ENCODE results near the gene BBS9. TPM values are rescaled to one million over a fixed set of nuclear protein-coding genes. Genes with fewer than 3 reads are reported as not detected.
"Not testable (repeated sequence)": the region's sequence is repeated elsewhere in the genome, so short reads cannot be mapped to it uniquely, and the experiment has no call there.

The BBS9 gene
- polyA plus RNA-seq, 1 donor: 16.3 TPM

GRCh38 chr7:33432821-33433220, 303.5 kb downstream of the BBS9 start:
- DNase-seq: no peak

- DNase-seq: no peak
Measured at GRCh38 chr7:33433357-33433756, 304.0 kb downstream of the BBS9 start.

GRCh38 chr7:33444511-33444910, 315.1 kb downstream of the BBS9 start:
- DNase-seq: no peak

GRCh38 chr7:33446551-33446950, 317.2 kb downstream of the BBS9 start:
- no peak for DNase-seq

GRCh38 chr7:33448035-33448434, 318.7 kb downstream of the BBS9 start:
- no peak for DNase-seq

- no peak for DNase-seq
Measured at GRCh38 chr7:33449847-33450246, 320.5 kb downstream of the BBS9 start.

GRCh38 chr7:33452805-33453502, 323.6 kb downstream of the BBS9 start:
- DNase-seq: no peak

GRCh38 chr7:33457039-33457438, 327.7 kb downstream of the BBS9 start:
- DNase-seq: no peak

- DNase-seq: no peak
Measured at GRCh38 chr7:33458581-33458980, 329.2 kb downstream of the BBS9 start.

- peak; percentile 36 for DNase-seq
Measured at GRCh38 chr7:33459340-33459751, 330.0 kb downstream of the BBS9 start.

GRCh38 chr7:33463131-33463530, 333.8 kb downstream of the BBS9 start:
- DNase-seq: no peak

GRCh38 chr7:33466203-33466602, 336.8 kb downstream of the BBS9 start:
- no peak for DNase-seq

GRCh38 chr7:33471636-33472242, 342.4 kb downstream of the BBS9 start:
- DNase-seq: no peak

- no peak for DNase-seq
Measured at GRCh38 chr7:33472348-33473025, 343.1 kb downstream of the BBS9 start.

GRCh38 chr7:33477719-33478480, 348.5 kb downstream of the BBS9 start:
- no peak for DNase-seq

GRCh38 chr7:33484476-33484875, 355.1 kb downstream of the BBS9 start:
- not testable (repeated sequence) for DNase-seq

GRCh38 chr7:33485747-33486493, 356.6 kb downstream of the BBS9 start:
- no peak for DNase-seq

GRCh38 chr7:33486633-33487032, 357.3 kb downstream of the BBS9 start:
- DNase-seq: no peak

- no peak for DNase-seq
Measured at GRCh38 chr7:33487998-33488682, 358.8 kb downstream of the BBS9 start.

- DNase-seq: no peak
Measured at GRCh38 chr7:33494474-33494873, 365.1 kb downstream of the BBS9 start.

- no peak for DNase-seq
Measured at GRCh38 chr7:33495207-33495606, 365.8 kb downstream of the BBS9 start.
